Measurements from ENCODE around the gene SNX33.

The SNX33 gene

DNA sequence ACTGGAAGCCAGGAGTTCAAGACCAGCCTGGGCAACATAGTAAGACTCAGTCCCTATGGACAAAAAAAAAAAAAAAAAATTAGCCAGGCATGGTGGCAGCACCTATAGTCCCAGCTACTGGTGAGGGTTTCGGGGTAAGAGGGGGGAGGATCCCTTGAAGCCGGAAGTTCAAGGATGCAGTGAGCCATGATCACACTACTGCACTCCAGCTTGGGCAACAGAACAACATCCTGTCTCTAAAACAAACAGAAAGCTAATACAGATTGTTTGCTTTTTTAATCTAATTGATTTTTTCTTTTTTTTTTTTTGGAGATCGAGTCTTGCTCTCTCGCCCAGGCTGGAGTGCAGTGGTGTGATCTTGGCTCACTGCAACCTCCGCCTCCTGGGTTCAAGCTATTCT is 6.1 kb upstream of the SNX33 start:
- no peak for DNase-seq

DNA sequence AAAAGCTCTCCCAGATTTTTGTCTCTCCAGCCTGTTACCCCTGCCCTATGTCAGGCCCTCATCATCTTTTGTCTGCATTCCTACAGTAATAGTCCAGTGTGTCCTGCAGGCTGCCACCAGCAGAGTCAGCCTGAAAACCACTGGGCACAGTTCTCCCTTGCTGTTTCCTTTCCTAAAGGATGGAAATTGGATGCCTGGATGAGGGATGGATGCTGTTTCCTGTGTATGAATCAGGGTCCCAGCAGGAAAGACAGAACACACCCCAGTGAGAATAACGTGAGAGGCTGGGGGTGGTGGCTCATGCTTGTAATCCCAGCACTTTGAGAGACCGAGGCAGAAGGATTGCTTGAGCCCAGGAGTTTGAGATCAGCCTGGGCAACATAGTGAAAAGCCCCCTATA is 3.3 kb upstream of the SNX33 start:
- DNase-seq, result no peak

DNA sequence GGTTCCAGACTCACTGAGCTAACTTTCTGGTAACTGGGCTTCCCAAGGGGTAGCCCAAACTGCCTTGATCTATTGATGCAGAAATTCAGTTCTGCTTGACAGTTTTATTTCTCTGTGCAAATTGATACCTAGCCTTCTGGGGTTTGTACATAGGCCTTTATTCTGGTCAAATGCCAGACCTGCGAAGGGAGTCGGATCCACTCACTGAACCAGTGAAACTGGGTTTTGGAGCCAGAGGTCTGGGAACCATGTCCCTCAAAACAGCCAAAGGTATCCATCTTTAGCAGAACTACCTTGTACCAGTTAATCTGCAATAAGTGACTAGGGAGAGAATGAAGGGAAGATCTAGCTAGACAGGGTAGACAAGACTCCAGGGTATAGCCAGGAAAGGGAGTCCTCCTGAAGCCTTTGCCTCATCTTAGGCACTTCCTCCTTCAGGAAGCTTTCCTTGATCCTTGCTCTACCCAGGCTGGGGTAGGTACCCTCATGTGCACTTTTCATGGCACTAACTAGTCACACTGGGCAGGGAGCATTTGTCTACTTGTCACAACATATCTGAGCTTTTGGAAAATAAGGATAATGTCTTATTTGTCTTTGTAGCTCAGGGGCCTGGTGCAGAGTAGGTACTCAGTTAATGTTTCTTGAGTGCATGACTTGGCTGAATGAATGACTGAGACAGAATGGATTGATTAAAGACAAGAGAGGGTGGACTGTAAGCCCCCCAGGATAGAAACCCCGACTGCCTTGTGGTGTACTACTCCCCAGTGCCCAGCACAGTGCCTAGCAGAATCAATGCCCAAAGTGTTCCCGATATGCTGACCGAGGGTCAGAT is 1.4 kb upstream of the SNX33 start:
- DNase-seq, result no peak

- no peak for DNase-seq
Observed at GRCh38 chr15:75646944-75647364, 758 bp upstream of the SNX33 start.

- DNase-seq, result no peak
Observed at GRCh38 chr15:75648156-75649000, 666 bp downstream of the SNX33 start.

DNA sequence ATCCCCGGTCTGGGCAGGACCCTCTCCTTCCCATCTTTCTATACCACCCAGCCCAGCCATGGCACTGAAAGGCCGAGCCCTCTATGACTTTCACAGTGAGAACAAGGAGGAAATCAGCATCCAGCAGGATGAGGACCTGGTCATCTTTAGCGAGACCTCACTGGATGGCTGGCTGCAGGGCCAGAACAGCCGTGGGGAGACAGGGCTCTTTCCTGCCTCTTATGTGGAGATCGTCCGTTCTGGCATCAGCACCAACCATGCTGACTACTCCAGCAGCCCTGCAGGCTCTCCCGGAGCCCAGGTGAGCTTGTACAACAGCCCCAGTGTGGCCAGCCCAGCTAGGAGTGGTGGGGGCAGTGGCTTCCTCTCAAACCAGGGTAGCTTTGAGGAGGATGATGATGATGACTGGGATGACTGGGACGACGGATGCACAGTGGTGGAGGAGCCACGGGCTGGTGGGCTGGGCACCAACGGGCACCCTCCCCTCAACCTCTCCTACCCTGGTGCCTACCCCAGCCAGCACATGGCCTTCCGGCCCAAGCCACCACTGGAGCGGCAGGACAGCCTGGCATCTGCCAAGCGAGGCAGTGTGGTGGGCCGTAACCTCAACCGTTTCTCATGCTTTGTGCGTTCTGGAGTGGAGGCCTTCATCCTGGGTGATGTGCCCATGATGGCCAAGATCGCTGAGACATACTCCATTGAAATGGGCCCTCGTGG is 1.5 kb downstream of the SNX33 start:
- no peak for DNase-seq

DNA sequence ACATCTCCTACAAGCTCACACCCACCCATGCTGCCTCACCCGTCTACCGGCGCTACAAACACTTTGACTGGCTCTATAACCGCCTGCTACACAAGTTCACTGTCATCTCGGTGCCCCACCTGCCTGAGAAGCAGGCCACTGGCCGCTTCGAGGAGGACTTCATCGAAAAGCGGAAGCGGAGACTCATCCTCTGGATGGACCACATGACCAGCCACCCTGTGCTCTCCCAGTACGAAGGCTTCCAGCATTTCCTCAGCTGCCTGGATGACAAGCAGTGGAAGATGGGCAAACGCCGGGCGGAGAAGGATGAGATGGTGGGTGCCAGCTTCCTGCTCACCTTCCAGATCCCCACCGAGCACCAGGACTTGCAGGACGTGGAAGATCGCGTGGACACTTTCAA is 2.1 kb downstream of the SNX33 start:
- no peak for DNase-seq

GRCh38 chr15:75650908-75651809 is 3.4 kb downstream of the SNX33 start:
- no peak for DNase-seq

GRCh38 chr15:75651810-75652543 is 4.3 kb downstream of the SNX33 start:
- no peak for DNase-seq

DNA sequence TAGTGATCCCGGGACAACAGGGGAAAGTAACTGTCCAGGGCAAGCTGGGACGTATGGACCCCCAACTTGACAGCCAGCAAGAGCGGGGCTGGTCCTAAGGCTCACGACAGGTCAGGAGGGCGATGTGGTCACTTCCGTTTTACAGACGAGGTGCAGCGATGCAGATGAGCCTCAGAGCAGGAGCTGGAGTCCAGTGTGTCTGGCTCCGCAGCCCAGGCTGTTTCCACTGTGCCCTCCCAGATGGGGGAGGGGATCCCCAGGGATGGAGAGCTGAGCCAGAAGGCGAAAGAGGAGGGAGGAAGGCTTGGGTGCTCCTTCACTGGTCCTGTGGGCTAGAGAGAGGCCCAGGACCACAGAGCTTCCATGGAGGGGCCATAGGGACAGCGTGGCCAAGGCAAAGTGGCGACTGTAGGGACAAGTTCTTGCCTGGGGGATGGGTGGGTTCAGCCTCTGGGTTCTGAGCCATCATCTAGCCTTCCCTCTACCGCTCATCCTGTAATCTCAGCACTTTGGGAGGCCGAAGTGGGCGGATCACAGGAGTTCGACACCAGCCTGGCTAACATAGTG is 5.7 kb downstream of the SNX33 start:
- DNase-seq, result no peak

DNA sequence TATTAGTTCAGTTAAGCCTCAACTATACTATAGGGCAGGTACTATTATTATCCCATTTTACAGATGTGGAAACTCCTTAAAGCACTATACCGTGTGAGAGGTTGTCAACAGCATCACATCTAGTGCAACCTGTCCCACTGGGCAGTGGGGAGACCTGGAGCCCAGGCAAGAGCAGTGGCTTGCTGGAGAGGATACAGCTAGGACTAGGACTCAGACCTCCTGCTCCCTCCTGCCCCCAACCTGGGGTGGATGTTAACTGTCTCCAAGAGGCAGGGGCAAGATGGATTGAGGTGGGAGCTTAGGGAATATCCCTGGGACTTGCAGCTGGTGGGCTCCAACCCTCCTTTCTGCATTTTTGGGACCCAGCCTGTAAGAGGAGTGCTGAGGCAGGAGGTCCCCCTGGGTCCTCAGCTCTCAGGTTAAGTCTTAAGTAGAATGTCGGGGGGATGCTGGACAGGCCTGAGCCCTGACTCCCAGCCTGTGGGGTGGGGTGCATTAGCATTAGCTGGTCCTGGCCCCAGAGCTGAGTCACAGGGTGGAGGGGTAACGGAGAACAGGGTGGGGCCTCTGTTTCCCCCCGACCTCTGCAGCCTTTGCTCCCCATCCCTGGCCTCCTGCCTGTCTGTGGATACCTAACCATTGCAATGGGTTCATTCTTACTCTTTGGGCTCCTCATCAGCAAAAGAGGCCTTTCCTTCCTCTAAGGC is 6.6 kb downstream of the SNX33 start:
- no peak for DNase-seq

- DNase-seq, result no peak
Observed at GRCh38 chr15:75655931-75656330, 8.2 kb downstream of the SNX33 start.

GRCh38 chr15:75656331-75656730 is 8.6 kb downstream of the SNX33 start:
- no peak for DNase-seq

- DNase-seq, result no peak
Observed at GRCh38 chr15:75656813-75657212, 9.1 kb downstream of the SNX33 start.

- DNase-seq, result no peak
Observed at GRCh38 chr15:75659141-75659771, 11.5 kb downstream of the SNX33 start.

DNA sequence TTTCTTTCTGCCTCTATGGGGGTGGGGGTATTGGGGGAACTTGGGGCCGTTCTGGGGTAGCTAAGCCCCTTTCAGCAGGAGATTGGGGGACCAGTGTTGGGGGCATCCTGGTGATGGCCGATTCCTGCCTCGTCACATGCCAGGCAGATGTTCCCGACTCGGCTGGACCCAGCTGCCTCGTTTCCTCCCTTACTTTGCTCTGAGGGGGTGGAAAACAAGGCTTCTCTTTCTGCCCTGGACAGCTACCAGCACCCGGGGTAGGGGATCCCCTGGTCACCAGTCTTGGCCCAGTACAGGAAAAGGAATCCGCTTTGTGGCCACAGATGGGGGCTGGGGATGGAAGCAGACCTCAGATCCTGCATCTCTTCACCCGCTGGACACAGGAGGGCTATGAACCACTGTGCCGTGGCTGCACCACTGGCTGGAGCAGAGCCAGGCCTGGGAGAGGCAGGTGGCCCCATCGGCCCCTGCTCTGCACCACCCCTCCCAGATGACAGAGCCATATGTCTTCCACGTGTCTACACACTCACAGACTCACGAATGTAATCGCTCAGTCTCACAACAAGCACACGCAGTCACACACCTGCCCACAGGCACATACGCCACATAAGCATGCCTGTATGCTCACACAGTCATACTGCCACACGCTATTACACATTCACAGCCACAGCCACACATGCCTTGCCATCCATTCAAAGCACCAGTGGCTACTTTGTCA is 12.4 kb downstream of the SNX33 start:
- DNase-seq, result no peak

- no peak for DNase-seq
Observed at GRCh38 chr15:75661100-75661755, 13.5 kb downstream of the SNX33 start.

DNA sequence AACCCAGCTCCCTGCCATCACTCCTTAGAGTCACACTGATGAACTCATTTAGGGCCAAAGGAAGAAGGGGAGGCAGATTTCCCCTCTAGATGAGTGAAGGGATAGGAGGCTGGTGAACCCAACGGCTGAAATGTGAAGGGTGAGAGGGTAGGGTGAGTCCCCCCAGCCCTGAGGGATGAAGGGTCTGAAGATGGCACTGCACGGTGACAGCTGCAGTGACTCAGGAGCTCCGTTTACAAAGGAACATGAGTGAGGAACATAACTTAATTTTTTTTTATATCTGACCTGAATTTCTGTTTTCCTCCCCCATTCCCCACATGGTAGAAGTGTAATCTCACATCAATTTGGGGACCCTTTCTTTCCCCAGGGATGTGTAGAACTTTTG is 14.0 kb downstream of the SNX33 start:
- DNase-seq, result no peak
